ENCODE data around the gene TMEM229B. TPM values are rescaled to one million over a fixed set of nuclear protein-coding genes. Genes with fewer than 3 reads are reported as not detected.

The TMEM229B gene
- total and polyA plus RNA-seq, 5 donors: 1.3 to 11.8 (median 3.7) TPM

- intact Hi-C loops (cut with DNase I): loop anchor here in 2 of 4 donors (5.0 to 10.0 kb wide), 2 partner anchors 40 to 48 kb away; no protein-coding TSS in a partner anchor
- Histone ChIP-seq H3K4me1 (ENCODE audit: control insufficient read depth, insufficient read depth, low read length) (no peaks in the 10 kb centered on the region), H3K27ac (ENCODE audit: low read length) (no peak overlapping the region), H3K4me3 (ENCODE audit: low read length) (no peak overlapping the region), H3K27me3 (ENCODE audit: control insufficient read depth, insufficient read depth) (no peaks in the 10 kb centered on the region), H3K9me3 (ENCODE audit: control insufficient read depth, low read length) (no peaks in the 10 kb centered on the region)
- WGBS: 79% methylated on average over 8 of the region's 8 CpGs
- peak in 1 of 3 donors; percentile 20 for DNase-seq
- peak; percentile 51 to 70 for ATAC-seq
These were observed 38.3 kb upstream of the TMEM229B start for GRCh38 chr14:67526676-67527459.

DNA sequence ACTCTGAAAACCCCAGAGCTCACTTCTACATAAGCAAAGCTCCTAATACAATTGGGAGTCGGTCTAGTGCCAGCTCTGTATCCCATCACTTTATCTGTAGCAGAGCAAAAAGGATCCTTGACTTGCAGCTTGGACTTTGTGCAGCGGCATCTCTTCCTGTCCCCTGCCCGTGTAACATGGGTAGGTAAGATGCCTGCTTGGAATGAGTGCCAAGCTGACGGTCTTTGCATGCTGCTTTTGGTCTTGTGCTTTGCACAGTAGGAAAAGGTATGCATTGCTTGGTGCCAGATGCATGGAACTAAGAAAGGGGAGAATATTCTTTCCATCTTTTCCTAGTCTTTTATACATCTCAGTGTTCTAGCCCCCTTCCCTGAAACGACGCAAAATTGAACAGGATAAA, 37.7 kb upstream of the TMEM229B start:
- ATAC-seq (no peak), DNase-seq (no peak)
- Histone ChIP-seq H3K4me1 (ENCODE audit: control insufficient read depth, insufficient read depth, low read length) (no peaks in the 10 kb centered on the region), H3K27me3 (ENCODE audit: control insufficient read depth, insufficient read depth) (no peaks in the 10 kb centered on the region), H3K9me3 (ENCODE audit: control insufficient read depth, low read length) (no peaks in the 10 kb centered on the region), H3K27ac (ENCODE audit: low read length) (no peak overlapping the region), H3K4me3 (ENCODE audit: low read length) (no peak overlapping the region)
- 55% methylated on average over 6 of the region's 6 CpGs for WGBS
- intact Hi-C loops (cut with DNase I): loop anchor here in 2 of 4 donors (5.0 to 10.0 kb wide), 2 partner anchors 41 to 49 kb away; no protein-coding TSS in a partner anchor

- Histone ChIP-seq H3K4me3 (ENCODE audit: low read length) (no peak overlapping the region), H3K9me3 (ENCODE audit: control insufficient read depth, low read length) (no peaks in the 10 kb centered on the region), H3K27me3 (ENCODE audit: control insufficient read depth, insufficient read depth) (no peaks in the 10 kb centered on the region), H3K4me1 (ENCODE audit: control insufficient read depth, insufficient read depth, low read length) (no peaks in the 10 kb centered on the region), H3K27ac (ENCODE audit: low read length) (no peak overlapping the region)
- ATAC-seq (no peak), DNase-seq (no peak)
- intact Hi-C loops (cut with DNase I): loop anchor here in 2 of 4 donors (5.0 to 10.0 kb wide), 2 partner anchors 42 to 49 kb away; no protein-coding TSS in a partner anchor
- WGBS: 88% methylated on average over 4 of the region's 4 CpGs
These were observed 36.9 kb upstream of the TMEM229B start for GRCh38 chr14:67525389-67525788.

DNA sequence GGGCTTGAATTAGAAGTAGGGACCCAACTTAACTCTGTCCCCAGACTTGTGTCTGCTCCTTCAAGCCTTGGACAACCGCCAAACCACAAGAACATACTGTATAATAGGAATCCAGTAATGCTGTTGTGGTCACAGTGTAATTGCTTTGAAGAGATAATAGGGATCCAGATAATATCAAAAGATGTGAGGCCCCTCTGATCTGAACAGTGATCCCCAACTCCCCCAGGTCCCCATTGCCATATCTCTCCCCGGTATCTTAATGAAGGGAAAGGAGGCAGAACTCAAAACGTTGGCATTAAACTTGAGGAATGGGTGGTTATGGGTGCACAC, 36.1 kb upstream of the TMEM229B start:
- WGBS: 63% methylated on average over 3 of the region's 3 CpGs
- no peaks in the 10 kb centered on the region for H3K27me3 ChIP-seq (ENCODE audit: control insufficient read depth, insufficient read depth)
- H3K4me3 ChIP-seq (ENCODE audit: low read length): no peak overlapping the region
- no peak overlapping the region for H3K27ac ChIP-seq (ENCODE audit: low read length)
- DNase-seq: no peak
- ATAC-seq: no peak
- H3K9me3 ChIP-seq (ENCODE audit: control insufficient read depth, low read length): no peaks in the 10 kb centered on the region
- no peaks in the 10 kb centered on the region for H3K4me1 ChIP-seq (ENCODE audit: control insufficient read depth, insufficient read depth, low read length)
- intact Hi-C loops (cut with DNase I): loop anchor here in 1 of 4 donors (10.0 kb wide), 1 partner anchor 50 kb away; no protein-coding TSS in a partner anchor

GRCh38 chr14:67523764-67524633, 35.5 kb upstream of the TMEM229B start:
- H3K9me3 ChIP-seq (ENCODE audit: control insufficient read depth, low read length): no peaks in the 10 kb centered on the region
- H3K27me3 ChIP-seq (ENCODE audit: control insufficient read depth, insufficient read depth): no peaks in the 10 kb centered on the region
- H3K4me1 ChIP-seq (ENCODE audit: control insufficient read depth, insufficient read depth, low read length): no peaks in the 10 kb centered on the region
- DNase-seq (no peak), ATAC-seq (no peak)
- no peak overlapping the region for H3K27ac ChIP-seq (ENCODE audit: low read length)
- intact Hi-C loops (cut with DNase I): loop anchor here in 1 of 4 donors (10.0 kb wide), 1 partner anchor 51 kb away; no protein-coding TSS in a partner anchor
- no peak overlapping the region for H3K4me3 ChIP-seq (ENCODE audit: low read length)
- 61% methylated on average over 7 of the region's 7 CpGs for WGBS

- no peak overlapping the region for H3K27ac ChIP-seq (ENCODE audit: low read length)
These were observed 33.7 kb upstream of the TMEM229B start for GRCh38 chr14:67522270-67522669.

GRCh38 chr14:67520482-67520881, 32.0 kb upstream of the TMEM229B start:
- ATAC-seq: no peak
- H3K4me3 ChIP-seq (ENCODE audit: low read length): no peak overlapping the region
- WGBS: 90% methylated on average over 1 of the region's 1 CpG
- H3K9me3 ChIP-seq (ENCODE audit: control insufficient read depth, low read length): no peaks in the 10 kb centered on the region
- H3K27ac ChIP-seq (ENCODE audit: low read length): no peak overlapping the region
- DNase-seq: no peak
- intact Hi-C loops (cut with DNase I): loop anchor here in 1 of 4 donors (10.0 kb wide), 1 partner anchor 54 kb away; no protein-coding TSS in a partner anchor
- H3K4me1 ChIP-seq (ENCODE audit: control insufficient read depth, insufficient read depth, low read length): no peaks in the 10 kb centered on the region
- H3K27me3 ChIP-seq (ENCODE audit: control insufficient read depth, insufficient read depth): no peaks in the 10 kb centered on the region

More at GRCh38 chr14:67522270-67522669, 33.7 kb upstream of the TMEM229B start:
- Histone ChIP-seq H3K4me1 (ENCODE audit: control insufficient read depth, insufficient read depth, low read length) (no peaks in the 10 kb centered on the region), H3K27me3 (ENCODE audit: control insufficient read depth, insufficient read depth) (no peaks in the 10 kb centered on the region), H3K4me3 (ENCODE audit: low read length) (no peak overlapping the region), H3K9me3 (ENCODE audit: control insufficient read depth, low read length) (no peaks in the 10 kb centered on the region)
- WGBS: 27% methylated on average over 2 of the region's 2 CpGs
- peak in 1 of 2 donors; percentile 61 for ATAC-seq
- no peak for DNase-seq
- intact Hi-C loops (cut with DNase I): loop anchor here in 1 of 4 donors (10.0 kb wide), 1 partner anchor 53 kb away; no protein-coding TSS in a partner anchor

- no peaks in the 10 kb centered on the region for H3K27me3 ChIP-seq (ENCODE audit: control insufficient read depth, insufficient read depth)
- no peaks in the 10 kb centered on the region for H3K9me3 ChIP-seq (ENCODE audit: control insufficient read depth, low read length)
- intact Hi-C loops (cut with DNase I): no loop called here
- DNase-seq (no peak), ATAC-seq (no peak)
- no peak overlapping the region for H3K27ac ChIP-seq (ENCODE audit: low read length)
- H3K4me1 ChIP-seq (ENCODE audit: control insufficient read depth, insufficient read depth, low read length): no peaks in the 10 kb centered on the region
- no peak overlapping the region for H3K4me3 ChIP-seq (ENCODE audit: low read length)
- 81% methylated on average over 5 of the region's 5 CpGs for WGBS
These were observed 30.9 kb upstream of the TMEM229B start for GRCh38 chr14:67519406-67519805.

- Histone ChIP-seq H3K4me3 (ENCODE audit: low read length) (no peak overlapping the region), H3K4me1 (ENCODE audit: control insufficient read depth, insufficient read depth, low read length) (no peaks in the 10 kb centered on the region), H3K27ac (ENCODE audit: low read length) (no peak overlapping the region), H3K9me3 (ENCODE audit: control insufficient read depth, low read length) (no peaks in the 10 kb centered on the region), H3K27me3 (ENCODE audit: control insufficient read depth, insufficient read depth) (no peaks in the 10 kb centered on the region)
- intact Hi-C loops (cut with DNase I): no loop called here
- DNase-seq (peak; percentile 27 to 78 (median 70)), ATAC-seq (peak; percentile 38 to 39)
- WGBS: 23% methylated on average over 12 of the region's 12 CpGs
These were observed 28.6 kb upstream of the TMEM229B start for GRCh38 chr14:67517083-67517482.

- Histone ChIP-seq H3K4me1 (ENCODE audit: control insufficient read depth, insufficient read depth, low read length) (no peaks in the 10 kb centered on the region), H3K4me3 (ENCODE audit: low read length) (no peak overlapping the region), H3K27me3 (ENCODE audit: control insufficient read depth, insufficient read depth) (no peaks in the 10 kb centered on the region), H3K27ac (ENCODE audit: low read length) (no peak overlapping the region), H3K9me3 (ENCODE audit: control insufficient read depth, low read length) (no peaks in the 10 kb centered on the region)
- no peak for ATAC-seq
- DNase-seq: no peak
- WGBS: 50% methylated on average over 2 of the region's 2 CpGs
- intact Hi-C loops (cut with DNase I): no loop called here
These were observed 28.2 kb upstream of the TMEM229B start for GRCh38 chr14:67516676-67517075.
